GM18502 (cell line): Measurements from ENCODE around the gene SLC12A8.

Experiments used
- ATAC-seq: cut with Tn5 transposase; IDR thresholded peaks from one replicate; pipeline ENCODE4 v1.9.1; 2021; ENCODE audit warnings: mild to moderate bottlenecking; ENCODE audit not compliant: unreplicated experiment, poor library complexity

The SLC12A8 gene, protein sequence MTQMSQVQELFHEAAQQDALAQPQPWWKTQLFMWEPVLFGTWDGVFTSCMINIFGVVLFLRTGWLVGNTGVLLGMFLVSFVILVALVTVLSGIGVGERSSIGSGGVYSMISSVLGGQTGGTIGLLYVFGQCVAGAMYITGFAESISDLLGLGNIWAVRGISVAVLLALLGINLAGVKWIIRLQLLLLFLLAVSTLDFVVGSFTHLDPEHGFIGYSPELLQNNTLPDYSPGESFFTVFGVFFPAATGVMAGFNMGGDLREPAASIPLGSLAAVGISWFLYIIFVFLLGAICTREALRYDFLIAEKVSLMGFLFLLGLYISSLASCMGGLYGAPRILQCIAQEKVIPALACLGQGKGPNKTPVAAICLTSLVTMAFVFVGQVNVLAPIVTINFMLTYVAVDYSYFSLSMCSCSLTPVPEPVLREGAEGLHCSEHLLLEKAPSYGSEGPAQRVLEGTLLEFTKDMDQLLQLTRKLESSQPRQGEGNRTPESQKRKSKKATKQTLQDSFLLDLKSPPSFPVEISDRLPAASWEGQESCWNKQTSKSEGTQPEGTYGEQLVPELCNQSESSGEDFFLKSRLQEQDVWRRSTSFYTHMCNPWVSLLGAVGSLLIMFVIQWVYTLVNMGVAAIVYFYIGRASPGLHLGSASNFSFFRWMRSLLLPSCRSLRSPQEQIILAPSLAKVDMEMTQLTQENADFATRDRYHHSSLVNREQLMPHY

DNA sequence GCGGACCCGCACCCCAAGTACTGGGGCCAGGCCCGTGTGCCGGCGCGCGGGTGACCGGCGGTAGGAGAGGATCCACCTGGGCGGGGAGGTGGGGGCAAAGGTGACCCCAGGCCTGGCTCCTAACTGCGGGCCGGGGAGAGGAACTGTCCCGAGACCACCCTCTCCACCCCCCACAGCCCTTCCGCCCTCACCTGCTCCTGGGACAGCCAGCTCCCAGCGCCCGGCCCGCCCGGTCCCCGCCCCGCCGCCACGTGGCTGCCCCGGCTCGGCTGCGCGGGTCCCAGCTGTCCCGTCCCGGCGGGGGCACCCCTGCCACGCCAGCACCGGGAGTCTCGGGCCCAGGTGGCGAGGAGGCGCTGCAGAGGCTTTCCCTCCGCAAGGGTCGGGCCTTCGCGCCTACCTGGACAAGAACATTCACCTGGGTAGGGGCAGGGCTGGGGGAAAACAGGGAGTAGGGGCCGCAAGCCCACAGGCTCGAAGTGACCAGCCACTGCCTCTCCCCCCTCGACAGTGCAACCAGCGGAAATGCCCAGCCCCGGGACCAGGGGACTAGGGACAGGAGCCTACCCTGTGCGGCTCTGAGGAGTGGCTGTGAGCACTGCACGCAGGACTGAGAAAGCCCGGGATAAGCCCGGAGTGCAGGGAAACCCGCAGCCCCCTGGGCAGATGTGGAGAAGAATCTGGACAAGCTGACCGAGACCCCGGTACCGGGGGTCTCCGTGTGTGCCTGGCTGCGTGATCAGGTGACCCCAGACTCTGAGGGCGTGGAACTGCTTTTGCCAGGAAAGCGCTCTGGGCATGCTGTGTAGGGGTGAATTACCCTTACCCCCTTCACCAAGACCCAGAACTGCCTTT, at the start of gene SLC12A8:
Gene SLC12A8 (minus strand): TSS at position 240 of the 855 bp plus-strand sequence. CDS start 1,399 bp downstream, outside the sequence.
- no peak for ATAC-seq

DNA sequence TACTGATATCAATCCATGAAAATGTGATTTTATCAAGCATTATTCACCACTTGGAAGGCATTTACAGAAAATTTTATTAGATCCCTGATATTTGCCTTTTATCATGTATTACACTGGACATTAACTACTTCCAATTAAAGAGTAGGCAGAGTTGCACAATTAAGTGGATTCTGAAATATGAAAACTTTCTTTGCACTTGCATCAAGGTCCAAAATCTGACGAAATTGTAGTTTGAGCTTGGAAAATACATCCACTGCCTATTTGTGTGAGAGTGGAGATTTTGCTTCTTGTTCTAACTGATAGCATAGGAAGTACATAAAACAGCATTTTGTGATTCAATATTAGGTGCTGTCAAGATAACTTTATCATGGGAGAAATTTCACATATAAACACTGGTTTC, 49.6 kb upstream of the SLC12A8 start:
- ATAC-seq, result no peak

DNA sequence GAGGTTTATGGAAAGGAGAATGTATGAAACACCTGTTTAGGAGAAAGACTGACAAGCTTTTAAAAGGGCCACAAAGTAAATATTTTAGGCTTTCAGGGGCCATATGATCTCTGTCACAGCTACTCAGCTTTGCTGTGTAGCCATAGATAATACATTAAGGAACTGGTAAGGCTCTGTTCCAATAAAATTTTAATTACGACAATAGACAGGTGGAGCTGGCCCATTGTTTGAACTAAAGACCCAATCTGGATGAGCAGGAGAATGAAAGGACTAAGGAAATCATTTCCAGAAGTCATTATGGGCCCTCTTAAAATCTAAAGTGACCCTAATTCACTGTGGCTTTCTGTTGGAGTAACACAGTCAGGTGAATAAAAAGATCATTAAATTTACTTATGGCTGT, 48.5 kb upstream of the SLC12A8 start:
- ATAC-seq, result no peak

DNA sequence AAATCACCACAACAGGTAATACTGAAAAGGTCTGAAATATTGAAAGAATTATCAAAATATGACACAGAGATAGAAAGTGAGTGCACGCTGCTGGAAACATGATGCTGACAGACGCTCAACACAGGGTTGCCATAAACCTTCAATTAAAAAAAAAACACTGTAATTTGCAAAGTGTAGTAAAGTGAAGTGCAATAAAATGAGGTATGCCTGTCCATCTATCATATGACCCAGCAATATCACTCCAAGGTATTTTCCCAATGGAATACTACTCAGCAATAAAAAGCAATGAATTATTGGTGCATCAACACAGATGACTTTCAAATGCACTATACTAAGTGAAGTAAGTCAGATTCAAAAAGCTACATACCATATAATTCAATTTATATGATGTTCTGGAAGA, 47.6 kb upstream of the SLC12A8 start:
- ATAC-seq, result no peak

DNA sequence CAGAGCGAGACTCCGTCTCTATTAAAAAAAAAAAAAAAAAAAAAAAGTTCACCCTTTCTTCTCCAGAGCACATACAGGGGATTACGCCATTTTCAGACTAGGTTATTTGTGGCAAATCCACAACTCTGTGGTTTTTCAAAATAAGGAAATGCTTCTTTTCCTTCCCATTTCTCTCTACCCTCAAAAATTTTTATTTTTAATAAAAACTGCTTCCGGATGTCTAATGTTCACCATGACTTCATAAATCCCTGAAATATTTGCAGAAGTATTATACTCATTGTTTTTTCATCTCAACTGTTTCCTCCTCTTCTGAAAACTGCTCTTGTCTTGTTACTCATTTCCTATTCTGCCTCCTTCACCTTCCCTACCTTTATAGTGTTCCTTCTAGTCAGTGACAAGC, 45.0 kb upstream of the SLC12A8 start:
- no peak for ATAC-seq

DNA sequence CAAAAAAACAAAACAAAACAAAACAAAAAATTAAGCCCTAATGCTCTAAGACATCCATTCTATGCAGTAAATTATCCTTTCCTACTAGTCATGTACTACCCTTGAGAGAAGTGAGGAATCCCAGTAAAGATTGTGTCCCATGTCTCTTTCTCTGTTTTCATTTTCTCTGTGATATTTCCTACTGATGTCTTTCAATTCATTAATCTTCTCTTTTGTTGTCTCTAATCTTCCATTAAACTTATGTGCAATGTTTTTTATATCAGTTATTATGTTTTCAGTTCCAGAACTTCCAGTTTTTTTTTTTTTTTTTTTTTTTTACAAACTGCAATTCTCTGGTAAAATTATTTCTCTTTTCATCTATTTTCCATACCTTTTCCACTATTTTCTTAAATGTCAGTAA, 44.1 kb upstream of the SLC12A8 start:
- no peak for ATAC-seq

DNA sequence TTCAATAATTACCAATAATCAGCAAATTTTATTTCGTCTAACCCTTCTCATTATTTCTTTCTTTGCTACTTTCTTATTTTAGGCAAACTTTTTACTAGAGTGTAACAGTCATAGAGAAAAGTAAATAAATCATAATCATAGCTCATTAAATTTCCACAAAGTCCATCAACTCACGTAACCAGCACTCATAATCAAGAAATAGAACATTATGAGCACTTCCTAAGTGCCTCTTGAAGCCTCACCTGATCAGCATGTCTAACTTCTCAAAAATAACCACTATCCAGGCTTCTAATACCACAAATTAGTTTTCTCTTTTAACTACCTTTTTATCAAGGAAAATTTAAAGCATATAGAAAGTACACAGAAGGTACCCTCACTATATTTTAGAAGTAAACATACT, 38.4 kb upstream of the SLC12A8 start:
- no peak for ATAC-seq

DNA sequence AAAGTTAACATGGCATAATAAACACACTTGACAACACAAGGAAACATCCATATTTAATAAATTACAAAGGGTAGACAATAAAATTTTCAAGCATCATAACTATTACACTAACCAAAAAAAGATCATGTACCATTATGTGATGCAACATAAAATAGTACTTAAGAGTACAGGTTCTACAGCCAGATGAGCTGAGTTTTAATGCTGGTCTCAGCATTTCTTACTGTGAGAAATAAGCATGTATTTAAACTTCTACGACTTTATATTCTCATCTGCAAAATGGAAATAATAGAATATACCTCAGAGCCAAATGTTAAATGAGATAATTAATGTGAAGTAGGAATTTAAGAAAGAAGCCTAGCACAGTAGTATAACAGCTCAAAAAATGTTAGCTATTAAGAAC, 33.7 kb upstream of the SLC12A8 start:
- ATAC-seq, result no peak

DNA sequence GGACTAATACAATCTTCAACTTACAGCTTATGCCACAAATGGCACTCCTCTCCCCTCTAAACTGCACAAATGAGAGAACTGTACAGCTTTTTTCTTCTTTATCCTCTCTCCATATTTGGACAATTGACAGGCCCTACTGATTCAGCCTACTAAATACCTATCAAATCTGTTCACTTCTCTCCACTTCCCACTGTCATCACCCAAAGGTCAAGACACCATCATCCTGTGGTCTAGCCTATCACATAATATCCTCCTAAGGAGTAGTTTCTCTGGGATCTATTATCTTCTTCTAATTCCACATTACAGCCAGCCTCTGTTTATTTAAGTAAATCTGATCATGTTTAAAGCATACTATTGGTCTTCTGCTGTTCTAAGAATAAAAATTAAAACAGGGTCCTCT, 33.0 kb upstream of the SLC12A8 start:
- no peak for ATAC-seq

DNA sequence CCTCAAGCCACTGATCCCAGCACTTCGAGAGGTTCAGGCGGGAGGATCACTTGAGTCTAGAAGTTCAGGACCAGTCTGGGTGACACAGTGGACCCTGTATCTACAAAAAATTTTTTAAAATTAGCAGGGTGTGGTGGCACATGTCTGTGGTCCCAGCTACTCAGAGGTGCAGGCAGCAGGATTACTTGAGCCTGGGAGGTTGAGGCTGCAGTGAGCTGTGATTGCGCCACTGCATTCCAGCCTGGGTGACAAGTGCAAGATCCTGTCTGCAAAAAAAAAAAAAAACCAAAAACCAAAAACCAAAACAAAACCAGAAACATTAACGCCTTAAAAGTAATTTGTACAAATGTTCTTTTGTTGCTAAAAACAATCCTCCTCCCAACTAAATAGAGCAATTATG, 27.9 kb upstream of the SLC12A8 start:
- ATAC-seq, result no peak

DNA sequence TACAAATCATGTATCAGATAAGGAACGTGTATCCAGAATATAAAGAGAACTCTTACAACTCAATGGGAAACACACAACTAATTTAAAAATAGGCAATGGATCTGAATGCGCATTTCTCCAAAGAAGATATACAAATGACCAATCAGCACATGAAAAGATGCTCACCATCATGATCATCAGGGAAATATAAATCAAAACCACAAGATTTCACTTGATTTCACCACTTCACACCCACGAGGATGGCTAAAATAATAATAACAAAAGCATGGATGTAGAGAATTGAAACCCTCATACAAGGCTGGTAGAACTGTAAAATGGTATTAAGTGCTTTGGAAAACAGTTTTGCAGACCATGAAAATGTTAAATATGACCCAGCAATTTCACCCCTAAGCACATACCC, 26.7 kb upstream of the SLC12A8 start:
- ATAC-seq, result no peak

DNA sequence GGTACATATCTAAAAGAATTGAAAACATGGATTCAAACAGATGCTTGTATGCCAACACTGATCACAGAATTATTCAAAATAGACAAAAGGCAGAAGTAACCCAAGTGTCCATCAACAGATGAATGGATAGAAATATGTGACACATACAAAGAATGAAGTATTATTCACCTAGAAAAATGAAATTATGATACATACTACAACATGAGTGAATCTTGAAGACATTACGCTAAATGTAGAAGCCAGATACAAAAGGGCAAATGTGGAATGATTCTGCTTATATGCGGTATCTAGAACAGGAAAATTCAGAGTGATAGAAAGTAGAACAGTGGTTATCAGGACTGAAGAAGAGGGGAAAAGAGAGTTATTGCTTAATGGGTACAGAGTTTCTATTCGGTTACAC, 26.2 kb upstream of the SLC12A8 start:
- ATAC-seq, result no peak

DNA sequence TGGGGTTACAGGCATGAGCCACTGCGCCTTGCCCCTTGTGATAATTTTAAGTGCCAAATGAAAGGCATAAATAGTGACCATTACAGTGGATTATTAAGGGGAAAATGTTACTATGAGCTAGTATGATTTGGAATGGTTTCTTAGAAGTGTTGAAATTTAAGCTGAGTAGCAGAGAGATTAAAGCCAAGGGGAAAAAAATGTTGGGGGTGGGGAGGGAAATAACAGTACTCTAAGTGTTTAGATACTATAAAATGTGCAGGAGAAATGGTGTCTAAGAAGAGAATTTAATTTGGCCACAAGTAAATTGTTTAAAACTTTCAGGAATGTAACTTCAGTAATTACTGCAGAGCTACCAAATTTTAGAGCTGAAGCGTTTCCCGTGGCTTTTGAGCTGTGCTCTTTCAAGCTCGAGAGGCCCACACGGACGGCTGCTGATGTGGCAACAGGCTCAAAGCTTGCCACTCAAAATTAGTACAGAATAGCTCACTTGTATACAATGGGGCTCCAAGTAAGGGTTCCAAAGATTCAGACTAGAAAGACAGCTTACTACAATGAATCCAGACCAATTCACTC, 23.9 kb upstream of the SLC12A8 start:
- no peak for ATAC-seq

DNA sequence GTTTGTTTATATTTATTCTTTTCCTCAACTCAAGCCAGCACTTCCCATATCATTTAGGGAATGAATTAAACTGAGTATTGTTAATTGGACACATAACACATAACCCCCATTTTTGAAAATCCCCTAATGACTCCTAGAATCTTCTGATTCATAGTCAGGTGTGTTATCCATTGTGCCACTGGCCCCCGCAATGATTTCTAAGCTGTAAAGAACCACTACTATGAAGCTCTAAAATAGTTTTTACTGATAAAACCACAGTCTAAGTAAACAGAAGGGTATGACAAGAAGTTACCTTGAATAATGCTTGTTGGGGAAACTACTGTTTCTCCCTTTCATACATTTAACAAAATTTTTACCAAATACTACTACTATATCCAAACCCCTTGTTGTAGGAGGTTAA, 22.3 kb upstream of the SLC12A8 start:
- no peak for ATAC-seq

DNA sequence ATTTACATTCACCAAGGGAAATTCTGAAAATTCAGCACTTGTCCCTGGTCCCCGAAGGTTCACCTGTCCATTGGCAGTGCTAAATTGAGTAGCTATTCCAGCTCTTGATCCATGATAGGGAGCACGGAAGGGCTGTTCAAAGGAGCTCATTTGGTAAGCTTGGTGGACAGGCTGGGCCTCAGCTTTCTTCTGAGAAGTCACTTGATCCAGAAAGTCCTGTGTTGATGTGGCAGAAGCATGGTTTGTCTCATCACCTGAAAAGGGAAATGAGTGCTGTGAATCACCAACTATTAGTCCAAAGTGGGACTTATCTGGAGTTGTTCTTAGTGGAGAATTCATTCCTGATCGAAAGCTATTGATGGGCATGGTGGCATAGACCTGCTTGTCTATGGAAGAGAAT, 19.9 kb upstream of the SLC12A8 start:
- ATAC-seq, result no peak

DNA sequence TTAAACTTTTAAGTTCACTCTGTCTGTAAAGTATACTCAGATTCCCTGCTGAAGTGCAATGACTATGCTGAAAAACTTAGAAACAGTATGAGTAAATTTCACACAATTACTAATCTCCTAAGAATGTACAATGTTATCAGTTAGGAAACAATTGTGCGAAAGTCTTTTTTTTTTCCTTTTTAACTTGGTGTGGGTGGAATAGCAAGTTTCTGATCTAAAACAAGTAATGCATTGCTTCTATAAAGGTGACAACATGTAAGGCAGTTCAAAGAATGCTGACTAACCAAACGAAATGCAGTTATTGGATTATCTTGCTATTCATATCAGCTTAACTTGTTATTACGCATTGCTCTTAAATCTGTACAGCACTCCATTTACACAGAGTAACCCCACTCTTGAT, 19.3 kb upstream of the SLC12A8 start:
- no peak for ATAC-seq

DNA sequence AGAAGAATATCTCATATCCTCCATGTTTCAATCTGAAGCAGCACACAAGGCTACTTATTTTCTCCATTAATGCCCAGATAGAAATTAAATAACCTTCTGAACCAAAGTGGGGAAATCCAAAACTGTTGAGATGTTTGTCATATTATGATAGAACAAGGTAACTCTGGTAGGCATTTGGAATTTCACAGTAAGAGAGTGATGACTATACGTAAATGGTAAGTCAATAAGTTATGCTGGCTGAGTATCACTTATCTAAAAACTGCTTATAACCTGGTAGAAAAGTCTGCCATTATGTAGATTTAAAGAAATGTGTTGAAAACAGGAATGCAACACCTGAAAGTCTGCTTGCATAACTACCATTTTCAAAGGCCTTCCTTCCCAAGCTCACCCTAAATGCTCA, 17.2 kb upstream of the SLC12A8 start:
- ATAC-seq, result no peak

DNA sequence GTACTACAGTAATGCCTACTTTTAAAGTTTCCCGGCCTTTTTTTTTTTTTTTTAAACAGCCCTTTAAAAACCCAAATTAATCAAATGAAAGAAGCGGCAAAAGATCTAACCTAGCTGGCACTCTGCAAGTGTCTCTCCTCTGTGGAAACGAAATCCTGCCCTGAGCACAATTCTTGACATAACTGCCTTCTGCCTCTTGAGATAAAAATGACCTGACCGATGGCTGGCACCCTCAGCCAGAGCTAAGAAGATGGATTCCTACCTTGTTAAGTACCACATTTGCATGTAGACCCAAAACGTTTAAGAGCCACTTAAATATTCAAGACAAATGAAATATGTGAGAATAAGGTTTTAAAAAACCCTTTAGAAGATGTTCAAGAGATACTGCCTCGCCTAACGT, 16.6 kb upstream of the SLC12A8 start:
- no peak for ATAC-seq

DNA sequence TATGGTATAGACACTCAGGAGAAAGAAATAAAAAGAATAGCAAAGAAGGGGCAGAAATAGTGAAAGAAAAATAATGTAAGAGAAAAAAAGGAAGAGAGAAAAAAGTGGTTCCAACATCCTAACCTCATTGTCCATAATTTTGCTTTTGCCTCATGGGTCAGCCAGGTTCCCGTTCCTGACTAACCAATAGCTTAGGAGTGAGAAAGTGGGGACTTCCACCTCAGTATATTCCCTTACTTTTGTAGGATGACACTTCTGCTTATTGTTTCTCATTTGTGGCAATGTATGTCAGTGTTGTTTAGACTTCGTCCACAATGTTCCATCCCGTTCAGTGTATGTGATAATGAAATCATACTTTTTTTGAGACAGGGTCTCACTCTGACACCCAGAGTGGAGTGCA, 9.3 kb upstream of the SLC12A8 start:
- no peak for ATAC-seq

DNA sequence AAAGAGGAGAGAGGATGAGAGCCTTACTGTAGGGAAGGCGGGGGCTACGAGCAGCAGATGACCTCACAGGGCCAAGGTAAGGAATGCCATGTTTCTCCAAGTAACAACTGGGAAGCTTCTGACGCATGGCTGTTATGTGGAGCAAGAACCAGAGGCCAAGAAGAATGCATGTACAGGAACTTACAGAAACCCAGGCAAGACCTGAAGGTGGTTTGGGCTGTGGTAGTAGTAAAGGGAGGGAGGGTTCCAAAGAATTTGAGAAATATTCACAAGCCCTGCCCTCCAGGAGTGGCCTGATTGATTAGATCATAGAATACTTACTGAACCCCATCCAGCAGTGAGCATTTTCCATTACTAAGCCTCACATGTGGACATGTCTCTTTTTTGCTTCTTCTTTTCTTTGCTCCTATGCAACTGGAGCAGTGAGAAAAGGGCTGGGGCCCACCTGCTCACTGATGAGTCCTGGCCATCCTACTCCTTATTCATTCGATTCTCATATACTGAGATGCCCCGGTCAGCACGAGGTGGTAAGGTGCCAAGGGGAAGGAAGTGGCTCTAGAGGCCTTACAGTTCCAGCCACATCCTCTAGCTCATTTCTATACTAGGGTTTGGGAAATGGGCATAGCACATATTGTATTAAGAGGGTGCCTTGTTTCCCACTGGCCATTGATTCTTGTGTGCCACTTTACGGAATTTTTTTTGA, 8.3 kb upstream of the SLC12A8 start:
- no peak for ATAC-seq
